ENCODE data around the gene PSG2. TPM values are rescaled to one million over a fixed set of nuclear protein-coding genes. Genes with fewer than 3 reads are reported as not detected.
"Not testable (repeated sequence)": the region's sequence is repeated elsewhere in the genome, so short reads cannot be mapped to it uniquely, and the experiment has no call there.

PSG2 gene
- total and polyA plus RNA-seq, 2 donors (not counting 3 experiments of a cell fraction or from before 2014, with no cell fraction given), result not detected

GRCh38 chr19:43116421-43116820, 33.9 kb upstream of the PSG2 start:
- POLR2A ChIA-PET; H3K27ac ChIP-seq (ENCODE audit: insufficient read depth, low read depth, low read length); FAIRE-seq; H3K9me1 ChIP-seq (replicated peaks; ENCODE audit: control insufficient read depth, extremely low read depth, insufficient read depth, low read length); dilution Hi-C loops (cut with MboI; ENCODE audit: extremely low pct_ligation_motif_present, low sequenced_read_pairs); CTCF ChIA-PET; DNase-seq (ENCODE audit: low read depth, low spot score); H3K4me1 ChIP-seq (ENCODE audit: control insufficient read depth, extremely low read depth, insufficient read depth, low read length); H3K27me3 ChIP-seq (ENCODE audit: control insufficient read depth in 2 of 2, insufficient read depth in 2 of 2, low read length in 2 of 2); H2AFZ ChIP-seq (ENCODE audit: low read depth, low read length); H3K79me2 ChIP-seq (ENCODE audit: control insufficient read depth, insufficient read depth, low read length); H3K36me3 ChIP-seq (ENCODE audit: control insufficient read depth in 2 of 2, extremely low read depth in 1 of 2, insufficient read depth in 2 of 2, low read length in 2 of 2); H3K4me3 ChIP-seq (replicated peaks in 1 of 3; ENCODE audit: insufficient read depth in 1 of 3, low read depth in 1 of 3, low read length in 3 of 3); H4K20me1 ChIP-seq (replicated peaks; ENCODE audit: control insufficient read depth, extremely low read depth, insufficient read depth, low read length); H3K9ac ChIP-seq (replicated peaks; ENCODE audit: extremely low read depth, insufficient read depth, low read length); H3K4me2 ChIP-seq (ENCODE audit: insufficient read depth, low read length); BruUV-seq (replicated peaks); intact Hi-C loops (cut with micrococcal nuclease); H3K9me3 ChIP-seq (replicated peaks; ENCODE audit: control insufficient read depth, insufficient read depth, low read length): not testable (repeated sequence)

- H3K4me2 ChIP-seq (ENCODE audit: insufficient read depth, low read length); H3K9me1 ChIP-seq (replicated peaks; ENCODE audit: control insufficient read depth, extremely low read depth, insufficient read depth, low read length); H3K9me3 ChIP-seq (replicated peaks; ENCODE audit: control insufficient read depth, insufficient read depth, low read length); H4K20me1 ChIP-seq (replicated peaks; ENCODE audit: control insufficient read depth, extremely low read depth, insufficient read depth, low read length); H3K27ac ChIP-seq (ENCODE audit: insufficient read depth, low read depth, low read length); H3K36me3 ChIP-seq (ENCODE audit: control insufficient read depth in 2 of 2, extremely low read depth in 1 of 2, insufficient read depth in 2 of 2, low read length in 2 of 2); H3K9ac ChIP-seq (replicated peaks; ENCODE audit: extremely low read depth, insufficient read depth, low read length); FAIRE-seq; intact Hi-C loops (cut with micrococcal nuclease); H3K79me2 ChIP-seq (ENCODE audit: control insufficient read depth, insufficient read depth, low read length); H3K4me1 ChIP-seq (ENCODE audit: control insufficient read depth, extremely low read depth, insufficient read depth, low read length); POLR2A ChIA-PET; CTCF ChIA-PET; BruUV-seq (replicated peaks); H2AFZ ChIP-seq (ENCODE audit: low read depth, low read length); H3K27me3 ChIP-seq (ENCODE audit: control insufficient read depth in 2 of 2, insufficient read depth in 2 of 2, low read length in 2 of 2); DNase-seq (ENCODE audit: low read depth, low spot score); H3K4me3 ChIP-seq (replicated peaks in 1 of 3; ENCODE audit: insufficient read depth in 1 of 3, low read depth in 1 of 3, low read length in 3 of 3); dilution Hi-C loops (cut with MboI; ENCODE audit: extremely low pct_ligation_motif_present, low sequenced_read_pairs): not testable (repeated sequence)
These were observed 33.0 kb upstream of the PSG2 start for GRCh38 chr19:43115548-43115947.

- DNase-seq (ENCODE audit: low read depth, low spot score); H3K9me1 ChIP-seq (replicated peaks; ENCODE audit: control insufficient read depth, extremely low read depth, insufficient read depth, low read length); H3K9me3 ChIP-seq (replicated peaks; ENCODE audit: control insufficient read depth, insufficient read depth, low read length); H3K4me2 ChIP-seq (ENCODE audit: insufficient read depth, low read length); H3K79me2 ChIP-seq (ENCODE audit: control insufficient read depth, insufficient read depth, low read length); H3K4me3 ChIP-seq (replicated peaks in 1 of 3; ENCODE audit: insufficient read depth in 1 of 3, low read depth in 1 of 3, low read length in 3 of 3); dilution Hi-C loops (cut with MboI; ENCODE audit: extremely low pct_ligation_motif_present, low sequenced_read_pairs); H3K27ac ChIP-seq (ENCODE audit: insufficient read depth, low read depth, low read length); H3K4me1 ChIP-seq (ENCODE audit: control insufficient read depth, extremely low read depth, insufficient read depth, low read length); POLR2A ChIA-PET; H3K9ac ChIP-seq (replicated peaks; ENCODE audit: extremely low read depth, insufficient read depth, low read length); H2AFZ ChIP-seq (ENCODE audit: low read depth, low read length); CTCF ChIA-PET; BruUV-seq (replicated peaks); FAIRE-seq; H4K20me1 ChIP-seq (replicated peaks; ENCODE audit: control insufficient read depth, extremely low read depth, insufficient read depth, low read length); H3K27me3 ChIP-seq (ENCODE audit: control insufficient read depth in 2 of 2, insufficient read depth in 2 of 2, low read length in 2 of 2); H3K36me3 ChIP-seq (ENCODE audit: control insufficient read depth in 2 of 2, extremely low read depth in 1 of 2, insufficient read depth in 2 of 2, low read length in 2 of 2); intact Hi-C loops (cut with micrococcal nuclease): not testable (repeated sequence)
These were observed 32.6 kb upstream of the PSG2 start for GRCh38 chr19:43115064-43115463.

GRCh38 chr19:43114626-43115025, 32.1 kb upstream of the PSG2 start:
- H3K4me1 ChIP-seq (ENCODE audit: control insufficient read depth, extremely low read depth, insufficient read depth, low read length); dilution Hi-C loops (cut with MboI; ENCODE audit: extremely low pct_ligation_motif_present, low sequenced_read_pairs); H3K9me3 ChIP-seq (replicated peaks; ENCODE audit: control insufficient read depth, insufficient read depth, low read length); H3K9me1 ChIP-seq (replicated peaks; ENCODE audit: control insufficient read depth, extremely low read depth, insufficient read depth, low read length); H3K27me3 ChIP-seq (ENCODE audit: control insufficient read depth in 2 of 2, insufficient read depth in 2 of 2, low read length in 2 of 2); POLR2A ChIA-PET; H3K9ac ChIP-seq (replicated peaks; ENCODE audit: extremely low read depth, insufficient read depth, low read length); FAIRE-seq; H2AFZ ChIP-seq (ENCODE audit: low read depth, low read length); H3K79me2 ChIP-seq (ENCODE audit: control insufficient read depth, insufficient read depth, low read length); CTCF ChIA-PET; H3K36me3 ChIP-seq (ENCODE audit: control insufficient read depth in 2 of 2, extremely low read depth in 1 of 2, insufficient read depth in 2 of 2, low read length in 2 of 2); intact Hi-C loops (cut with micrococcal nuclease); DNase-seq (ENCODE audit: low read depth, low spot score); H4K20me1 ChIP-seq (replicated peaks; ENCODE audit: control insufficient read depth, extremely low read depth, insufficient read depth, low read length); H3K4me2 ChIP-seq (ENCODE audit: insufficient read depth, low read length); H3K4me3 ChIP-seq (replicated peaks in 1 of 3; ENCODE audit: insufficient read depth in 1 of 3, low read depth in 1 of 3, low read length in 3 of 3); BruUV-seq (replicated peaks); H3K27ac ChIP-seq (ENCODE audit: insufficient read depth, low read depth, low read length): not testable (repeated sequence)
